Erythroblast (primary cell): ENCODE results near the gene MGAT3.

Experiments
- GATA1 ChIP-seq: IDR thresholded peaks from 2 replicates; pipeline ENCODE4 v1.6.1; 2011; ENCODE audit warnings: low read depth, mild to moderate bottlenecking, control low read depth, low read length, moderate library complexity
- POLR2A ChIP-seq: IDR thresholded peaks from 2 replicates; pipeline ENCODE4 v1.6.1; 2011; ENCODE audit warnings: mild to moderate bottlenecking, low read length

DNA sequence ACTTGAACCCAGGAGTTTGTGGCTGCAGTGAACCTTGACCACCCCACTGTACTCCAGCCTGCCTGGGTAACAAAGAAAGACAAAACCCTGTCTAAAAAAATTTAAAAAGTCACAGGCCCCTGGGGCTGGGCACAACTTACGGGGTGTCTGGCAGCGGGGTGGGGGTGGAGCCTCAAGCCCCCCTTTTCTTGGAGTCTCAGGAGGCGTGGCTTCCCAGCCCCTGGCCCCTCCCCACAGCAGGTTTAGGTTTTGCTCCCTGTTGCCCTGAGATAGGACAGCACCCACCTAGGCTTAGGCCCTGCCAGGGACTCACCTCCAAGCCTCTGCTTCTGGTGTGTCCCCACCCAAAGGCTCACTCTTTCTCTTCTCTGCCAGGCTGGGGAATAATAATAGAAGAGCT is 22.4 kb downstream of the MGAT3 start:
- TF ChIP-seq POLR2A, result no peak
- no peak for TF ChIP-seq GATA1
